Measurements from ENCODE around the gene RYR1. TPM values are rescaled to one million over a fixed set of nuclear protein-coding genes. Genes with fewer than 3 reads are reported as not detected.

Gene RYR1
- total RNA-seq, 1 experiment from 2014 or later, result 4.1 TPM

DNA sequence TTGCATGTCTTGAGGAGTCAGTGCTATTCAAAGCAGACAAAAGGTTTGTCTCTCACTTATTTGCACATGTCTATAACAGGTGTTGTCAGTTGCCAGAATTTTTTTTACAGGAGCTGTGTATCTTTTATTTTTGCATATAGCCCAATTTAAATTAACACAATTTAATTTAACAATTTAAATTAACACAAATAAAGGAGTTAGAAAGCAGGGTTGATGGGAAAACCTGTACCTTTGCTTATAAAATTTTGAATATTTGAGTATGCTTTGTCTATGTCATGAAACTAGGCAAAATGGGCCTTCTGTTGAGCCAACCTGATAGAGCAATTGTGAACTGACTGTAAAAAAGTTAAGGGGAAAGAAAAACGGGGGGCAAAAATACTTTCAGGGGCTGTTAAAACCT, 106.3 kb downstream of the RYR1 start:
- ChIA-PET POLR2A (no interaction called here), CTCF (no interaction called here), RAD21 (ENCODE audit: low non-redundant PET in 1 of 2, low total read pairs in 2 of 2, uncharacterized antibody in 2 of 2, unreplicated experiment in 2 of 2) (no interaction called here)
- Histone ChIP-seq H3K9ac (ENCODE audit: low read length) (no peak overlapping the region), H3K9me3 (ENCODE audit: control insufficient read depth in 1 of 2, insufficient read depth in 1 of 2, low read depth in 1 of 2, low read length in 2 of 2) (peaks cover 7 to 14% of the 10 kb centered on the region in 2 experiments; a peak in 3 of 4 replicates), H3K36me3 (ENCODE audit: control insufficient read depth in 1 of 2, insufficient read depth in 2 of 2, low read length in 2 of 2) (no peaks in the 10 kb centered on the region), H3K27me3 (ENCODE audit: insufficient read depth, low read length) (no peaks in the 10 kb centered on the region), H3K4me1 (ENCODE audit: control insufficient read depth in 1 of 2, insufficient read depth in 2 of 2, low read length in 2 of 2) (peaks cover 8 to 16% of the 10 kb centered on the region in 2 experiments), H3K79me2 (ENCODE audit: insufficient read depth, low read length) (no peaks in the 10 kb centered on the region), H3K4me3 (replicated peaks in 1 of 2; ENCODE audit: low read depth in 1 of 2, low read length in 2 of 2) (no peak overlapping the region), H2AFZ (ENCODE audit: low read depth, low read length, poor library complexity, severe bottlenecking) (no peak overlapping the region), H3K27ac (ENCODE audit: low read depth, low read length) (no peak overlapping the region), H3K4me2 (ENCODE audit: low read length) (no peak overlapping the region), H4K20me1 (ENCODE audit: insufficient read depth) (no peaks in the 10 kb centered on the region), H3K9me2 (ENCODE audit: insufficient read depth) (no peaks in the 10 kb centered on the region)
- ATAC-seq (no peak), DNase-seq (ENCODE audit: low read depth, low spot score) (no peak)
- TF ChIP-seq SIN3A (IDR thresholded peaks at IDR 0.05; ENCODE audit: low read depth), result no peak
- TF ChIP-seq POLR2A (IDR thresholded peaks at IDR 0.05; ENCODE audit: borderline replicate concordance, extremely low read depth, insufficient read depth, insufficient read length), result no peak
- no peak for TF ChIP-seq EGR1 (IDR thresholded peaks at IDR 0.05; ENCODE audit: low read depth)
- TF ChIP-seq ELF1 (IDR thresholded peaks at IDR 0.05; ENCODE audit: borderline replicate concordance, low read depth), result no peak
- TF ChIP-seq EZH2 (IDR thresholded peaks at IDR 0.05), result no peak
- no peak for TF ChIP-seq SP1 (IDR thresholded peaks at IDR 0.05; ENCODE audit: low read depth)
- no peak for TF ChIP-seq ZNF274 (IDR thresholded peaks at IDR 0.05; ENCODE audit: low read depth, low read length)
- no peak for TF ChIP-seq EZH2phosphoT487 (IDR thresholded peaks at IDR 0.05; ENCODE audit: borderline replicate concordance)
- no peak for TF ChIP-seq ZFX (IDR thresholded peaks at IDR 0.05)
- no peak for TF ChIP-seq POLR2AphosphoS5 (IDR thresholded peaks at IDR 0.05; ENCODE audit: low read depth, low read length)
- no TSS peak for BruUV-seq (replicated peaks)
- intact Hi-C loops (cut with micrococcal nuclease), result no loop called here

DNA sequence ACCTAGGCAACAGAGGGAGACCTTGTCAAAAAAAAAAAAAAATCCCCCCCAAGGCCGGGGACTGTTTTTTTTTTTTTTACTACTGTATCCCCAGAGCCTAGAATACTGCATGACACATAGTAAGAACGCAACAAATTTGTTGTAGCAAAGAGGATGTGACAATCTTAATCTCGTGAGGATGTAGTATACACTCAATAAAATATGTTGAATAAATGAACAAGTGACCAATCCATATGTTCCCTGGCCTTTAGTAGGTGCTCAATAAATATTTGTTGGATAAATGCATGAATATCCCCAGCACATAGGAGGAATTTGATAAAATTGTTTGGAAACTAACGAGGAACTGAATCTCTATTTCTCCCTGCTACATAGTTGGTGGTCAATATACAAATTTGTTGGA, 108.5 kb downstream of the RYR1 start:
- no peaks in the 10 kb centered on the region for H4K20me1 ChIP-seq (ENCODE audit: insufficient read depth)
- intact Hi-C loops (cut with micrococcal nuclease), result no loop called here
- H3K4me3 ChIP-seq (replicated peaks in 1 of 2; ENCODE audit: low read depth in 1 of 2, low read length in 2 of 2), result no peak overlapping the region
- ChIA-PET RAD21 (ENCODE audit: low non-redundant PET in 1 of 2, low total read pairs in 2 of 2, uncharacterized antibody in 2 of 2, unreplicated experiment in 2 of 2) (no interaction called here), POLR2A (no interaction called here), CTCF (no interaction called here)
- no peak for ATAC-seq
- no TSS peak for BruUV-seq (replicated peaks)
- H3K27me3 ChIP-seq (ENCODE audit: insufficient read depth, low read length), result no peaks in the 10 kb centered on the region
- peaks cover 10 to 21% of the 10 kb centered on the region in 2 experiments for H3K4me1 ChIP-seq (ENCODE audit: control insufficient read depth in 1 of 2, insufficient read depth in 2 of 2, low read length in 2 of 2)
- no peaks in the 10 kb centered on the region for H3K79me2 ChIP-seq (ENCODE audit: insufficient read depth, low read length)
- DNase-seq (ENCODE audit: low read depth, low spot score), result no peak
- TF ChIP-seq, protein P1, sequence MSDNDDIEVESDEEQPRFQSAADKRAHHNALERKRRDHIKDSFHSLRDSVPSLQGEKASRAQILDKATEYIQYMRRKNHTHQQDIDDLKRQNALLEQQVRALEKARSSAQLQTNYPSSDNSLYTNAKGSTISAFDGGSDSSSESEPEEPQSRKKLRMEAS (IDR thresholded peaks at IDR 0.05), result no peak
- TF ChIP-seq ZFX (IDR thresholded peaks at IDR 0.05) (no peak), CBX3 (IDR thresholded peaks at IDR 0.05; ENCODE audit: low read depth) (no peak), RAD21 (IDR thresholded peaks at IDR 0.05; ENCODE audit: low read depth) (no peak), SRF (IDR thresholded peaks at IDR 0.05; ENCODE audit: low read depth) (no peak), POLR2AphosphoS5 (IDR thresholded peaks at IDR 0.05; ENCODE audit: low read depth, low read length) (no peak), EZH2 (IDR thresholded peaks at IDR 0.05) (no peak), YY1 (IDR thresholded peaks at IDR 0.05; ENCODE audit: extremely low read depth, insufficient replicate concordance, low read depth, low read length) (no peak), JUND (IDR thresholded peaks at IDR 0.05) (no peak), ELF1 (IDR thresholded peaks at IDR 0.05; ENCODE audit: borderline replicate concordance, low read depth) (no peak)
- TF ChIP-seq, protein P2, sequence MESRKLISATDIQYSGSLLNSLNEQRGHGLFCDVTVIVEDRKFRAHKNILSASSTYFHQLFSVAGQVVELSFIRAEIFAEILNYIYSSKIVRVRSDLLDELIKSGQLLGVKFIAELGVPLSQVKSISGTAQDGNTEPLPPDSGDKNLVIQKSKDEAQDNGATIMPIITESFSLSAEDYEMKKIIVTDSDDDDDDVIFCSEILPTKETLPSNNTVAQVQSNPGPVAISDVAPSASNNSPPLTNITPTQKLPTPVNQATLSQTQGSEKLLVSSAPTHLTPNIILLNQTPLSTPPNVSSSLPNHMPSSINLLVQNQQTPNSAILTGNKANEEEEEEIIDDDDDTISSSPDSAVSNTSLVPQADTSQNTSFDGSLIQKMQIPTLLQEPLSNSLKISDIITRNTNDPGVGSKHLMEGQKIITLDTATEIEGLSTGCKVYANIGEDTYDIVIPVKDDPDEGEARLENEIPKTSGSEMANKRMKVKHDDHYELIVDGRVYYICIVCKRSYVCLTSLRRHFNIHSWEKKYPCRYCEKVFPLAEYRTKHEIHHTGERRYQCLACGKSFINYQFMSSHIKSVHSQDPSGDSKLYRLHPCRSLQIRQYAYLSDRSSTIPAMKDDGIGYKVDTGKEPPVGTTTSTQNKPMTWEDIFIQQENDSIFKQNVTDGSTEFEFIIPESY (IDR thresholded peaks at IDR 0.05; ENCODE audit: extremely low read depth, insufficient replicate concordance, low read length), result no peak
- TF ChIP-seq, protein P3, sequence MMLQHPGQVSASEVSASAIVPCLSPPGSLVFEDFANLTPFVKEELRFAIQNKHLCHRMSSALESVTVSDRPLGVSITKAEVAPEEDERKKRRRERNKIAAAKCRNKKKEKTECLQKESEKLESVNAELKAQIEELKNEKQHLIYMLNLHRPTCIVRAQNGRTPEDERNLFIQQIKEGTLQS (IDR thresholded peaks at IDR 0.05), result no peak
- no peak overlapping the region for H2AFZ ChIP-seq (ENCODE audit: low read depth, low read length, poor library complexity, severe bottlenecking)
- no peak overlapping the region for H3K27ac ChIP-seq (ENCODE audit: low read depth, low read length)
- no peak overlapping the region for H3K9ac ChIP-seq (ENCODE audit: low read length)
- no peak overlapping the region for H3K4me2 ChIP-seq (ENCODE audit: low read length)
- H3K9me2 ChIP-seq (ENCODE audit: insufficient read depth), result no peaks in the 10 kb centered on the region
- no peaks in the 10 kb centered on the region; a peak in 1 of 4 replicates for H3K9me3 ChIP-seq (ENCODE audit: control insufficient read depth in 1 of 2, insufficient read depth in 1 of 2, low read depth in 1 of 2, low read length in 2 of 2)
- no peaks in the 10 kb centered on the region for H3K36me3 ChIP-seq (ENCODE audit: control insufficient read depth in 1 of 2, insufficient read depth in 2 of 2, low read length in 2 of 2)

Data from HCT116 (cell line).